ENCODE results near the gene MSLN.
"Not testable (repeated sequence)": the region's sequence is repeated elsewhere in the genome, so short reads cannot be mapped to it uniquely, and the experiment has no call there.

The MSLN gene

GRCh38 chr16:760545-761343 is at the start of gene MSLN:
MSLN (plus strand) TSS chr16:760734; CDS start chr16:762681, 1,947 bp downstream.
- in situ Hi-C loops (cut with MboI; ENCODE audit: low sequenced_read_pairs), result no loop called here

- in situ Hi-C loops (cut with MboI; ENCODE audit: low sequenced_read_pairs), result no loop called here
These were observed 49.5 kb upstream of the MSLN start for GRCh38 chr16:711084-711483.

- in situ Hi-C loops (cut with MboI; ENCODE audit: low sequenced_read_pairs), result no loop called here
These were observed 48.8 kb upstream of the MSLN start for GRCh38 chr16:711548-712320.

- in situ Hi-C loops (cut with MboI; ENCODE audit: low sequenced_read_pairs), result not testable (repeated sequence)
These were observed 47.7 kb upstream of the MSLN start for GRCh38 chr16:712740-713250.

GRCh38 chr16:714079-714478 is 46.5 kb upstream of the MSLN start:
- in situ Hi-C loops (cut with MboI; ENCODE audit: low sequenced_read_pairs), result no loop called here

- in situ Hi-C loops (cut with MboI; ENCODE audit: low sequenced_read_pairs), result no loop called here
These were observed 45.7 kb upstream of the MSLN start, which contains the start of gene METRN for GRCh38 chr16:714558-715476. METRN (plus strand) TSS chr16:715118; CDS start chr16:715290, 172 bp downstream.

- in situ Hi-C loops (cut with MboI; ENCODE audit: low sequenced_read_pairs), result no loop called here
These were observed 44.9 kb upstream of the MSLN start for GRCh38 chr16:715477-716199.

- in situ Hi-C loops (cut with MboI; ENCODE audit: low sequenced_read_pairs), result no loop called here
These were observed 44.4 kb upstream of the MSLN start for GRCh38 chr16:716200-716568.

GRCh38 chr16:716768-717325 is 43.7 kb upstream of the MSLN start:
- in situ Hi-C loops (cut with MboI; ENCODE audit: low sequenced_read_pairs), result no loop called here

- in situ Hi-C loops (cut with MboI; ENCODE audit: low sequenced_read_pairs), result no loop called here
These were observed 42.9 kb upstream of the MSLN start for GRCh38 chr16:717450-718245.

- in situ Hi-C loops (cut with MboI; ENCODE audit: low sequenced_read_pairs), result no loop called here
These were observed 42.1 kb upstream of the MSLN start for GRCh38 chr16:718389-718788.

GRCh38 chr16:718922-719321 is 41.6 kb upstream of the MSLN start:
- in situ Hi-C loops (cut with MboI; ENCODE audit: low sequenced_read_pairs), result no loop called here

GRCh38 chr16:719815-720446 is 40.6 kb upstream of the MSLN start:
- in situ Hi-C loops (cut with MboI; ENCODE audit: low sequenced_read_pairs), result no loop called here

- in situ Hi-C loops (cut with MboI; ENCODE audit: low sequenced_read_pairs), result no loop called here
These were observed 40.0 kb upstream of the MSLN start for GRCh38 chr16:720447-720989.

GRCh38 chr16:720990-721764 is 39.4 kb upstream of the MSLN start, which contains the start of gene ANTKMT:
ANTKMT (plus strand) TSS chr16:721146; CDS start chr16:721275, 129 bp downstream.
- in situ Hi-C loops (cut with MboI; ENCODE audit: low sequenced_read_pairs), result no loop called here

- in situ Hi-C loops (cut with MboI; ENCODE audit: low sequenced_read_pairs), result no loop called here
These were observed 38.6 kb upstream of the MSLN start for GRCh38 chr16:721765-722540.
